ENCODE measurements around the gene SMR3B.

DNA sequence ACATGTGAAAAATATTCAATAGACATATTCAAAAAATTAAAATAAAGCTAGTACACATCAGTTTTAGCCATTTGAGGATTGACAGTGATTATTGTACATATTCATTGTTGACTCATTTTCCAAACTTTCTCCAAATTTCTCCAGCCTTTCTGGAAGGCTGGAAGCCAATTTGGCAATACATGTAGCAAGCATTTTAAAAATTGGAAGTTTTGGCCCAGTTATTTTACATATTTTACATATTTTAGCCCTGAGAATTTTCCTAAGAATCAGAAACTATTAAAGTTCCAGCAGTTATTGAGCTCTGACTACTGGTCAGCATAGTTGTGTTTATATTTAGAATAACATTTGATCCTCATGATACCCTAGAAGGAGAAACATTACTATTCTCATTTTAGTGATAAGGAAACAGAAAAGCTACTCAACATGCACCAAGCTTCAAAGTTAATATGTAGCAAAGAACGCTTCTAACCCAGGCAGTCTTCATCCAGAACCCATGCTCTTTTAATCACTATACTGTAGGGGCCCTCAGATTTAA lies 45.0 kb upstream of the SMR3B start:
- TF ChIP-seq, protein P1, sequence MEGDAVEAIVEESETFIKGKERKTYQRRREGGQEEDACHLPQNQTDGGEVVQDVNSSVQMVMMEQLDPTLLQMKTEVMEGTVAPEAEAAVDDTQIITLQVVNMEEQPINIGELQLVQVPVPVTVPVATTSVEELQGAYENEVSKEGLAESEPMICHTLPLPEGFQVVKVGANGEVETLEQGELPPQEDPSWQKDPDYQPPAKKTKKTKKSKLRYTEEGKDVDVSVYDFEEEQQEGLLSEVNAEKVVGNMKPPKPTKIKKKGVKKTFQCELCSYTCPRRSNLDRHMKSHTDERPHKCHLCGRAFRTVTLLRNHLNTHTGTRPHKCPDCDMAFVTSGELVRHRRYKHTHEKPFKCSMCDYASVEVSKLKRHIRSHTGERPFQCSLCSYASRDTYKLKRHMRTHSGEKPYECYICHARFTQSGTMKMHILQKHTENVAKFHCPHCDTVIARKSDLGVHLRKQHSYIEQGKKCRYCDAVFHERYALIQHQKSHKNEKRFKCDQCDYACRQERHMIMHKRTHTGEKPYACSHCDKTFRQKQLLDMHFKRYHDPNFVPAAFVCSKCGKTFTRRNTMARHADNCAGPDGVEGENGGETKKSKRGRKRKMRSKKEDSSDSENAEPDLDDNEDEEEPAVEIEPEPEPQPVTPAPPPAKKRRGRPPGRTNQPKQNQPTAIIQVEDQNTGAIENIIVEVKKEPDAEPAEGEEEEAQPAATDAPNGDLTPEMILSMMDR (IDR thresholded peaks at IDR 0.05) = no peak
- TF ChIP-seq POLR2A (IDR thresholded peaks at IDR 0.05) = no peak

All from right lobe of liver (tissue), 4 donors.